ENCODE measurements around the gene PAN3.

DNA sequence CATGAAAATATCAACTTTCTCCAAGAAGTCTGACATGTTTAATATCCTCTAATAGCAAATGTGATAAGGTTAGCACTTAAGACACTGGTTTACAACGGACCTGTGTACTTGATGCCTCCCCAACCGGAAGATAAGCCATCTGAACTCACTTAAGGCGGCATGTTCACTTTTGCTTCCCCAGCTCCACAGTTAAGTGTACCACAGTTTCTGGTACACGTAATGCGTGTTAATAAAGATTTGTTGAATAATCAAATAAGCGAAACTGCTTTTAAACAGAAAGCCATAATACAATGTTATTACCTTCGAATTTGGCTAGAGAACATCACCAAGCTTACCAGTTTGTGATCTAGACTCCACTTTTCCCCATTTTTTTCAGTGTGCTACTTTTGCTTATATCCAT, 1.4 kb upstream of the PAN3 start:
- TF ChIP-seq, protein P1, sequence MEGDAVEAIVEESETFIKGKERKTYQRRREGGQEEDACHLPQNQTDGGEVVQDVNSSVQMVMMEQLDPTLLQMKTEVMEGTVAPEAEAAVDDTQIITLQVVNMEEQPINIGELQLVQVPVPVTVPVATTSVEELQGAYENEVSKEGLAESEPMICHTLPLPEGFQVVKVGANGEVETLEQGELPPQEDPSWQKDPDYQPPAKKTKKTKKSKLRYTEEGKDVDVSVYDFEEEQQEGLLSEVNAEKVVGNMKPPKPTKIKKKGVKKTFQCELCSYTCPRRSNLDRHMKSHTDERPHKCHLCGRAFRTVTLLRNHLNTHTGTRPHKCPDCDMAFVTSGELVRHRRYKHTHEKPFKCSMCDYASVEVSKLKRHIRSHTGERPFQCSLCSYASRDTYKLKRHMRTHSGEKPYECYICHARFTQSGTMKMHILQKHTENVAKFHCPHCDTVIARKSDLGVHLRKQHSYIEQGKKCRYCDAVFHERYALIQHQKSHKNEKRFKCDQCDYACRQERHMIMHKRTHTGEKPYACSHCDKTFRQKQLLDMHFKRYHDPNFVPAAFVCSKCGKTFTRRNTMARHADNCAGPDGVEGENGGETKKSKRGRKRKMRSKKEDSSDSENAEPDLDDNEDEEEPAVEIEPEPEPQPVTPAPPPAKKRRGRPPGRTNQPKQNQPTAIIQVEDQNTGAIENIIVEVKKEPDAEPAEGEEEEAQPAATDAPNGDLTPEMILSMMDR (IDR thresholded peaks at IDR 0.05), result no peak
- TF ChIP-seq EP300 (IDR thresholded peaks at IDR 0.05) (no peak), POLR2AphosphoS5 (IDR thresholded peaks at IDR 0.05) (no peak)

Measured in sigmoid colon (tissue), 4 donors.